Muscle of leg (tissue), 16 donors: ENCODE data around the gene FAM181B. TPM values are rescaled to one million over a fixed set of nuclear protein-coding genes. Genes with fewer than 3 reads are reported as not detected.

ENCODE experiments used
- DNase-seq: peaks from one replicate; pipeline ENCODE4 v3.0.0; 2013
- H3K27ac ChIP-seq: one replicate; pipeline ENCODE4 v1.5.1; 2013; ENCODE audit warnings: mild to moderate bottlenecking, low read length, control low read depth
- H3K27me3 ChIP-seq: one replicate; pipeline ENCODE4 v1.6.1; 2013; ENCODE audit warnings: low read length; ENCODE audit not compliant: control insufficient read depth, insufficient read depth
- H3K36me3 ChIP-seq: one replicate; pipeline ENCODE4 v1.6.1; 2013; ENCODE audit warnings: low read length; ENCODE audit not compliant: control insufficient read depth, insufficient read depth
- H3K4me1 ChIP-seq: one replicate; pipeline ENCODE4 v1.6.1; 2013; ENCODE audit warnings: low read length; ENCODE audit not compliant: control insufficient read depth, insufficient read depth
- H3K4me3 ChIP-seq: one replicate; pipeline ENCODE4 v1.5.1; 2013; ENCODE audit warnings: low read length, control low read depth
- H3K9me3 ChIP-seq: replicated peaks from 2 replicates; pipeline ENCODE4 v1.6.1; 2013; ENCODE audit warnings: low read depth, low read length; ENCODE audit not compliant: control insufficient read depth
- WGBS: methylation state at CpG from one replicate; pipeline ENCODE4 v1.1.5; 2013; ENCODE audit warnings: missing lambda C conversion rate; ENCODE audit not compliant: insufficient coverage; 5-methylcytosine and 5-hydroxymethylcytosine counted together
- long read RNA-seq, 11 donors: transcript quantifications; one replicate each; lab custom pipeline, GENCODE V29; 2026
- polyA plus RNA-seq, 8 donors: library from polyadenylated mRNA; unstranded; fragments of 120-200 nt; gene quantifications; one replicate each; pipeline versions ENCODE4 v1.2.1 to v1.2.3, GENCODE V29; 2013; ENCODE audit warnings: inconsistent platforms in 1 of 8, low replicate concordance in 1 of 8; ENCODE audit not compliant: insufficient read length in 8 of 8, insufficient read depth in 1 of 8
- total RNA-seq: library from RNA; stranded (reverse); fragments of 120-200 nt; gene quantifications from one replicate; pipeline ENCODE4 v1.2.4, GENCODE V29; 2013

The FAM181B gene
- total RNA-seq (0.27 TPM), polyA plus RNA-seq (under 1 TPM; 0.15 to 0.40 (median 0.21) TPM)
- long read RNA-seq, donor 1: 0 reads
- long read RNA-seq, donor 2: 0 reads
- long read RNA-seq, donor 3: 0 reads
- long read RNA-seq, donor 4, partial matches to known transcripts: 0 of 2 reads
- long read RNA-seq, donor 4, other reads (novel, unspliced or antisense): 0 of 2 reads
- long read RNA-seq, donor 5, partial matches to known transcripts: 0 of 1 reads
- long read RNA-seq, donor 5, other reads (novel, unspliced or antisense): 0 of 1 reads
- long read RNA-seq, donor 6: 0 reads
- long read RNA-seq, donor 7: 0 reads
- long read RNA-seq, donor 8: 0 reads
- long read RNA-seq, donor 9, partial matches to known transcripts: 0 of 1 reads
- long read RNA-seq, donor 9, other reads (novel, unspliced or antisense): 0 of 1 reads
- long read RNA-seq, donor 10, partial matches to known transcripts: 0 of 1 reads
- long read RNA-seq, donor 10, other reads (novel, unspliced or antisense): 0 of 1 reads
- long read RNA-seq, donor 11, partial matches to known transcripts: 0 of 1 reads
- long read RNA-seq, donor 11, other reads (novel, unspliced or antisense): 0 of 1 reads

- no peaks in the 10 kb centered on the region for H3K9me3 ChIP-seq
- no peak within 1 kb of the TSS for H3K27ac ChIP-seq
- peaks cover 43% of the 10 kb centered on the region for H3K27me3 ChIP-seq
- H3K4me3 ChIP-seq: peak within 1 kb of the TSS; percentile 48
- under 1% methylated on average over 58 of the region's 67 CpGs for WGBS
- H3K4me1 ChIP-seq: peaks cover 8% of the 10 kb centered on the region
- DNase-seq: peak; percentile 72
- H3K36me3 ChIP-seq: no peaks in the 10 kb centered on the region
These were observed at the start of gene FAM181B for GRCh38 chr11:82733444-82734119. TSS of gene FAM181B (minus strand) at chr11:82733864. CDS start at chr11:82733729, 135 bp downstream.

- no peaks in the 10 kb centered on the region for H3K36me3 ChIP-seq
- no peaks in the 10 kb centered on the region for H3K9me3 ChIP-seq
- no peak for DNase-seq
- no peak overlapping the region for H3K27ac ChIP-seq
- H3K4me3 ChIP-seq: no peak overlapping the region
- WGBS: no CpG with 5 or more reads among the region's 1 CpG
- H3K4me1 ChIP-seq: no peaks in the 10 kb centered on the region
- no peaks in the 10 kb centered on the region for H3K27me3 ChIP-seq
These were observed 49.2 kb upstream of the FAM181B start for GRCh38 chr11:82782825-82783374.

GRCh38 chr11:82778776-82779175 lies 45.1 kb upstream of the FAM181B start:
- Histone ChIP-seq H3K4me3 (no peak overlapping the region), H3K9me3 (peaks cover 7% of the 10 kb centered on the region), H3K36me3 (no peaks in the 10 kb centered on the region), H3K4me1 (no peaks in the 10 kb centered on the region), H3K27me3 (no peaks in the 10 kb centered on the region), H3K27ac (no peak overlapping the region)
- no CpG with 5 or more reads among the region's 1 CpG for WGBS
- no peak for DNase-seq

- no peak overlapping the region for H3K27ac ChIP-seq
- H3K9me3 ChIP-seq: peaks cover 7% of the 10 kb centered on the region
- DNase-seq: no peak
- 80% methylated on average over 1 of the region's 2 CpGs for WGBS
- no peaks in the 10 kb centered on the region for H3K36me3 ChIP-seq
- H3K4me3 ChIP-seq: no peak overlapping the region
- H3K4me1 ChIP-seq: no peaks in the 10 kb centered on the region
- H3K27me3 ChIP-seq: no peaks in the 10 kb centered on the region
These were observed 42.7 kb upstream of the FAM181B start for GRCh38 chr11:82776377-82776776.

- 19% methylated on average over 2 of the region's 3 CpGs for WGBS
These were observed 42.2 kb upstream of the FAM181B start for GRCh38 chr11:82775736-82776346.

GRCh38 chr11:82775218-82775617 lies 41.6 kb upstream of the FAM181B start:
- Histone ChIP-seq H3K27me3 (no peaks in the 10 kb centered on the region), H3K27ac (no peak overlapping the region), H3K36me3 (no peaks in the 10 kb centered on the region), H3K9me3 (peaks cover 7% of the 10 kb centered on the region), H3K4me3 (no peak overlapping the region), H3K4me1 (no peaks in the 10 kb centered on the region)
- no peak for DNase-seq
- no CpG with 5 or more reads among the region's 1 CpG for WGBS

More at GRCh38 chr11:82775736-82776346, 42.2 kb upstream of the FAM181B start:
- Histone ChIP-seq H3K36me3 (no peaks in the 10 kb centered on the region), H3K27me3 (no peaks in the 10 kb centered on the region), H3K4me1 (no peaks in the 10 kb centered on the region), H3K4me3 (no peak overlapping the region), H3K27ac (no peak overlapping the region), H3K9me3 (peaks cover 7% of the 10 kb centered on the region)
- DNase-seq: no peak

- no peaks in the 10 kb centered on the region for H3K27me3 ChIP-seq
- no peaks in the 10 kb centered on the region for H3K4me1 ChIP-seq
- peaks cover 7% of the 10 kb centered on the region for H3K9me3 ChIP-seq
- no peak for DNase-seq
- H3K27ac ChIP-seq: no peak overlapping the region
- no CpG with 5 or more reads among the region's 4 CpGs for WGBS
- H3K36me3 ChIP-seq: no peaks in the 10 kb centered on the region
- no peak overlapping the region for H3K4me3 ChIP-seq
These were observed 38.1 kb upstream of the FAM181B start for GRCh38 chr11:82771781-82772180.

- no CpG with 5 or more reads among the region's 1 CpG for WGBS
- H3K27ac ChIP-seq: no peak overlapping the region
- no peak for DNase-seq
These were observed 33.5 kb upstream of the FAM181B start for GRCh38 chr11:82767123-82767522.

GRCh38 chr11:82765466-82766034 lies 31.9 kb upstream of the FAM181B start:
- Histone ChIP-seq H3K9me3 (no peaks in the 10 kb centered on the region), H3K27ac (no peak overlapping the region), H3K4me3 (no peak overlapping the region), H3K36me3 (no peaks in the 10 kb centered on the region), H3K27me3 (no peaks in the 10 kb centered on the region), H3K4me1 (no peaks in the 10 kb centered on the region)
- WGBS: 69% methylated on average over 2 of the region's 11 CpGs
- no peak for DNase-seq

More at GRCh38 chr11:82767123-82767522, 33.5 kb upstream of the FAM181B start:
- Histone ChIP-seq H3K27me3 (no peaks in the 10 kb centered on the region), H3K36me3 (no peaks in the 10 kb centered on the region), H3K4me1 (no peaks in the 10 kb centered on the region), H3K9me3 (no peaks in the 10 kb centered on the region), H3K4me3 (no peak overlapping the region)
